ENCODE measurements around the gene NRIP3. TPM values are rescaled to one million over a fixed set of nuclear protein-coding genes. Genes with fewer than 3 reads are reported as not detected.
"Not testable (repeated sequence)": the region's sequence is repeated elsewhere in the genome, so short reads cannot be mapped to it uniquely, and the experiment has no call there.

NRIP3 gene
- total and polyA plus RNA-seq, 3 experiments from 2014 or later = 0.10 to 2.2 (median 1.4) TPM

GRCh38 chr11:8948886-8949285 is 54.9 kb downstream of the NRIP3 start:
- Mint-ChIP-seq H3K27ac (no peak overlapping the region), H3K36me3 (peaks cover 22 to 63% (median 27%) of the 10 kb centered on the region in 3 donors), H3K9me3 (no peaks in the 10 kb centered on the region), H3K4me1 (peaks cover 0 to 3% (median 2%) of the 10 kb centered on the region in 3 donors), H3K4me3 (no peak overlapping the region), H3K27me3 (peaks cover 0 to 3% of the 10 kb centered on the region in 2 donors)
- H3K36me3 ChIP-seq (ENCODE audit: insufficient read depth, low read length) = peaks cover 11% of the 10 kb centered on the region
- H3K9me3 ChIP-seq (ENCODE audit: low read length) = no peaks in the 10 kb centered on the region
- no peaks in the 10 kb centered on the region for H3K27me3 ChIP-seq (ENCODE audit: insufficient read depth, low read length, poor library complexity, severe bottlenecking)
- no peak overlapping the region for H3K4me3 ChIP-seq (ENCODE audit: low read length)
- ChIA-PET CTCF (interaction anchor here (1.4 to 1.6 kb wide), 2 partner anchors 10 to 109 kb away, joined by 3 to 4 read pairs; no protein-coding TSS in a partner anchor), POLR2A (no interaction called here)
- no peak for DNase-seq
- no peak overlapping the region for H3K27ac ChIP-seq (ENCODE audit: low read depth, low read length)
- no peaks in the 10 kb centered on the region for H3K4me1 ChIP-seq (ENCODE audit: insufficient read depth, low read length)

GRCh38 chr11:8947230-8947943 is 56.4 kb downstream of the NRIP3 start:
- H3K36me3 ChIP-seq (ENCODE audit: insufficient read depth, low read length) = peaks cover 4% of the 10 kb centered on the region
- Mint-ChIP-seq H3K9me3 (no peaks in the 10 kb centered on the region), H3K4me1 (no peaks in the 10 kb centered on the region), H3K27ac (peak overlapping the region in 3 of 8 donors; percentile 14 to 43 (median 32)), H3K27me3 (peaks cover 0 to 4% of the 10 kb centered on the region in 2 donors), H3K4me3 (no peak overlapping the region), H3K36me3 (peaks cover 20 to 48% (median 27%) of the 10 kb centered on the region in 3 donors)
- H3K27ac ChIP-seq (ENCODE audit: low read depth, low read length) = no peak overlapping the region
- no peaks in the 10 kb centered on the region for H3K9me3 ChIP-seq (ENCODE audit: low read length)
- no peaks in the 10 kb centered on the region for H3K4me1 ChIP-seq (ENCODE audit: insufficient read depth, low read length)
- no peak for DNase-seq
- H3K27me3 ChIP-seq (ENCODE audit: insufficient read depth, low read length, poor library complexity, severe bottlenecking) = no peaks in the 10 kb centered on the region
- ChIA-PET CTCF (interaction anchor here (1.3 kb wide), 1 partner anchor 12 kb away, joined by 4 read pairs; no protein-coding TSS in a partner anchor), POLR2A (no interaction called here)
- no peak overlapping the region for H3K4me3 ChIP-seq (ENCODE audit: low read length)

DNA sequence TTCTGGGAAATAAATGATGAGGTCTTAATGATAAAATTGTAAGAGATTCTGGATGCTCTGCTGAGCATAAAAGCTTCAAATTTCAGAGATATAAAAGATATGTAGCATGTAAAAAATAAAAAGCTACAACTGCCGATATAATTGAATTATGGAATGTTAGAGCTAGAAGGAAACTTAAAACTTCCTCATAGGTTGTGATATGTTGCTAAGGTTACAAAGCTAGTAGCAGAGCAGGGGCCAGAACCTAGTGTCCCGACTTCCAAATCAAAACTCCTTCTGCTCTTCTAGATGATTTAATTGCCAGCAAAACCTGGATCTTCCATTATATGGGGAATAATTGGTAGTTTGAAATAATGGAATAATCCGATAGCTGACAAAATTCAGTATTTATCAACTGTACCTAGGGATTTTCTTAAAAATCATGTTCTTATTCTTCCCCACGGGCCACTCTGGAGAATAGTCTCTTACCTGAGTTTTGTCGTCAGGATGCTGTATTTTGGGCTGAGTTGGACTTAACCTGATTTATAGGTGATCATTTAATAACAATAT is 61.2 kb downstream of the NRIP3 start, which contains the start of gene ASCL3:
TSS of gene ASCL3 (minus strand) at position 499 of the 549 bp plus-strand sequence. CDS start 4,855 bp downstream, outside the sequence.
- Mint-ChIP-seq H3K4me1 (no peaks in the 10 kb centered on the region), H3K27ac (no peak within 1 kb of the TSS), H3K9me3 (no peaks in the 10 kb centered on the region), H3K36me3 (peaks cover 7 to 12% (median 11%) of the 10 kb centered on the region in 3 donors), H3K4me3 (no peak within 1 kb of the TSS), H3K27me3 (peaks cover 7 to 15% of the 10 kb centered on the region in 2 donors)
- no peak for DNase-seq
- Histone ChIP-seq H3K27me3 (ENCODE audit: insufficient read depth, low read length, poor library complexity, severe bottlenecking) (no peaks in the 10 kb centered on the region), H3K36me3 (ENCODE audit: insufficient read depth, low read length) (no peaks in the 10 kb centered on the region), H3K9me3 (ENCODE audit: low read length) (no peaks in the 10 kb centered on the region), H3K27ac (ENCODE audit: low read depth, low read length) (no peak within 1 kb of the TSS), H3K4me3 (ENCODE audit: low read length) (no peak within 1 kb of the TSS), H3K4me1 (ENCODE audit: insufficient read depth, low read length) (no peaks in the 10 kb centered on the region)
- POLR2A ChIA-PET = no interaction called here
- CTCF ChIA-PET = interaction anchor here (0.9 to 1.2 kb wide), 3 partner anchors 27 to 195 kb away, joined by 3 to 4 read pairs (median 3); no protein-coding TSS in a partner anchor

DNA sequence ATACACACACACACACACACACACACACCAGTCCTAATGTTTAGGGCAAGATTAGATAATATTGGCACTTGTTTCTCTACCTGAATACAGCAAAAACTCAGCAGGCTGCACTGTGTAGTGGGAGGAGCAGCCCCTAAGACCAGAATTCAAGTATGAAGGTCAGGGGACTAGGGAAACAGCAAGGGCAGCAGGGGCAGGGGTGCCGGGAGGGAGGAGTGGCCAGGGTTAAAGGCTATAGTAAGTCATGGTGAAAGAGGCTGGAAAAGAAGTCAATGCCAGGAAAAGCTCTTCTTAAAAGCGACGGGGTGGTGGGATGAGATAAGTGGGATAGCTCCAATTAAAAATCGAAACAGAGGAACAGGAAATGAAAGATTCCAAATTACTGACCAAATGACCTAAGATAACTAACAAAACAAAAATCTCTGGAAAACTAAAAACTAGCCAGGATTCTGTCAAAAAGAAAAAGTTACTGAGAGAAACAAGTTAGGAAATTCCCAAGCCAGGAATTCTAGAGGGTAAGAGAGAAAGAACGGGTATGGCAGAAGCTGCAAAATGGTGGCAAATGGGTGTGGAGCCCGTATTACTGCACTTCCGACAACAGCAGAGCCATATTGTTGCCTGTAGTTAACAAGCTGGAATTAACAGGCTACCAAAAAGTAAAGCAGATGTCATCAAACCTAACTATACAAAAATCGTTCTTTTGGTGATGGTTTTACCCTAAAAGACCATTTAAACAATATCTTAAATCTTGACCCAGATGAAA is 62.3 kb downstream of the NRIP3 start:
- H3K27me3 ChIP-seq (ENCODE audit: insufficient read depth, low read length, poor library complexity, severe bottlenecking) = no peaks in the 10 kb centered on the region
- Mint-ChIP-seq H3K4me1 (no peaks in the 10 kb centered on the region), H3K9me3 (no peaks in the 10 kb centered on the region), H3K36me3 (peaks cover 0 to 5% (median 4%) of the 10 kb centered on the region in 3 donors), H3K27me3 (peaks cover 9 to 15% of the 10 kb centered on the region in 2 donors), H3K4me3 (no peak overlapping the region), H3K27ac (peak overlapping the region in 1 of 8 donors; percentile 55)
- ChIA-PET POLR2A (interaction anchor here (0.6 kb wide), 1 partner anchor 40 kb away, joined by 3 read pairs; no protein-coding TSS in a partner anchor), CTCF (no interaction called here)
- no peak overlapping the region for H3K27ac ChIP-seq (ENCODE audit: low read depth, low read length)
- H3K4me1 ChIP-seq (ENCODE audit: insufficient read depth, low read length) = no peaks in the 10 kb centered on the region
- no peaks in the 10 kb centered on the region for H3K9me3 ChIP-seq (ENCODE audit: low read length)
- no peaks in the 10 kb centered on the region for H3K36me3 ChIP-seq (ENCODE audit: insufficient read depth, low read length)
- no peak overlapping the region for H3K4me3 ChIP-seq (ENCODE audit: low read length)
- no peak for DNase-seq

DNA sequence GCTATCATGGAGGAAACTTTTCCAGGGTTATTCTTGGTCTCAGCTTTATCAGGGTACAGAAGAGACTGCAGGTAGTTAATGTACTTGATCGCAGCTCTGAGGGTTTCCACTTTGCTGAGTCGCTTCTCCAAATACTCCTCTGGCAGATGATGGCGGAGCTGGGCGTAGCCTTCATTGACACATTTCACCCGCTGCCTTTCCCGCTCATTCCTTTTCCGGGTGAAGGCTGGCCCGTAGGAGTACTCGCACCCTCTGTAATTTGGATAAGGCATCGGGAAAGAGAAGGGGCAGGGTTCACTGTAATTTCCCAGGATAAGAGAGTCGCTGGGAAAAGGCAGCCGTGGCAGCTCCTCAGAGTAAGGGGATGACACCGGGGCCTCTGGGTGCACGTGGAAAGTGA is 66.1 kb downstream of the NRIP3 start:
- Mint-ChIP-seq H3K9me3 (no peaks in the 10 kb centered on the region), H3K36me3 (no peaks in the 10 kb centered on the region), H3K4me1 (no peaks in the 10 kb centered on the region), H3K4me3 (no peak overlapping the region), H3K27me3 (peaks cover 10 to 12% of the 10 kb centered on the region in 2 donors), H3K27ac (no peak overlapping the region)
- POLR2A ChIA-PET = no interaction called here
- Histone ChIP-seq H3K27me3 (ENCODE audit: insufficient read depth, low read length, poor library complexity, severe bottlenecking) (no peaks in the 10 kb centered on the region), H3K27ac (ENCODE audit: low read depth, low read length) (no peak overlapping the region), H3K4me3 (ENCODE audit: low read length) (no peak overlapping the region), H3K9me3 (ENCODE audit: low read length) (no peaks in the 10 kb centered on the region), H3K4me1 (ENCODE audit: insufficient read depth, low read length) (no peaks in the 10 kb centered on the region), H3K36me3 (ENCODE audit: insufficient read depth, low read length) (no peaks in the 10 kb centered on the region)
- DNase-seq = no peak
- CTCF ChIA-PET = no interaction called here

GRCh38 chr11:8937159-8937558 is 66.6 kb downstream of the NRIP3 start:
- peaks cover 10 to 12% of the 10 kb centered on the region in 2 donors for H3K27me3 Mint-ChIP-seq
- no peaks in the 10 kb centered on the region for H3K4me1 Mint-ChIP-seq
- no peaks in the 10 kb centered on the region for H3K36me3 Mint-ChIP-seq
- H3K27ac Mint-ChIP-seq = no peak overlapping the region
- Histone ChIP-seq H3K27ac (ENCODE audit: low read depth, low read length) (no peak overlapping the region), H3K4me1 (ENCODE audit: insufficient read depth, low read length) (no peaks in the 10 kb centered on the region), H3K36me3 (ENCODE audit: insufficient read depth, low read length) (no peaks in the 10 kb centered on the region), H3K9me3 (ENCODE audit: low read length) (no peaks in the 10 kb centered on the region), H3K27me3 (ENCODE audit: insufficient read depth, low read length, poor library complexity, severe bottlenecking) (no peaks in the 10 kb centered on the region), H3K4me3 (ENCODE audit: low read length) (no peak overlapping the region)
- ChIA-PET POLR2A (no interaction called here), CTCF (no interaction called here)
- no peaks in the 10 kb centered on the region for H3K9me3 Mint-ChIP-seq
- DNase-seq = no peak
- no peak overlapping the region for H3K4me3 Mint-ChIP-seq

DNA sequence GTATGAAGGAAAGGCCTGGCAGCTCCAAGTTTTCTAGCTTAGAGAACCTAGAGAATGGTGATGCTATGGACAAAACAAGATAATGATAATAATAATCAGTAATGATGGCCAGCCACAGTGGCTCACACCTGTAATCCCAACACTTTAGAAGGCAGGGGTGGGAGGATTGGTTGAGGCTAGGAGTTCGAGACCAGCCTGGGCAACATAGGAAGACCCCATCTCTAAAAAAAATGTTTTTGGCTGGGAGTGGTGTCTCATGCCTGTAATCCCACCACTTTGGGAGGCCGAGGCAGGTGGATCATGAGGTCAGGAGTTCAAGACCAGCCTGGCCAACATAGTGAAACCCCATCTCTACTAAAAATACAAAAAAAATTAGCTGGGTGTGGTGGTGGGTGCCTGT is 68.0 kb downstream of the NRIP3 start:
- H3K4me3 Mint-ChIP-seq; H3K36me3 ChIP-seq (ENCODE audit: insufficient read depth, low read length); H3K4me1 Mint-ChIP-seq; H3K27ac ChIP-seq (ENCODE audit: low read depth, low read length); H3K9me3 Mint-ChIP-seq; H3K27me3 Mint-ChIP-seq; H3K4me3 ChIP-seq (ENCODE audit: low read length); H3K36me3 Mint-ChIP-seq; H3K27ac Mint-ChIP-seq; H3K9me3 ChIP-seq (ENCODE audit: low read length); DNase-seq; H3K27me3 ChIP-seq (ENCODE audit: insufficient read depth, low read length, poor library complexity, severe bottlenecking); H3K4me1 ChIP-seq (ENCODE audit: insufficient read depth, low read length); POLR2A ChIA-PET: not testable (repeated sequence)
- CTCF ChIA-PET = interaction anchor here (0.7 to 1.2 kb wide), 2 partner anchors 10 to 21 kb away, joined by 3 to 5 read pairs; no protein-coding TSS in a partner anchor

Measured in CD8-positive, alpha-beta memory T cell (primary cell).